ENCODE measurements around the gene CLTB. TPM values are rescaled to one million over a fixed set of nuclear protein-coding genes. Genes with fewer than 3 reads are reported as not detected.

The CLTB gene
- total and polyA plus RNA-seq, 2 of the 8 experiments (the other 6 are each of a cell fraction or from before 2014, with no cell fraction given): 25.9 to 34.9 TPM

- no peak overlapping the region for H3K9ac ChIP-seq (replicated peaks in 1 of 4; ENCODE audit: extremely low read depth in 1 of 4, low read depth in 3 of 4, low read length in 3 of 4)
- H4K20me1 ChIP-seq (replicated peaks in 1 of 2; ENCODE audit: control insufficient read depth in 1 of 2, insufficient read depth in 2 of 2, low read length in 2 of 2): no peaks in the 10 kb centered on the region
- no peak overlapping the region for H4K8ac ChIP-seq (ENCODE audit: extremely low read depth, insufficient read depth, low read length)
- peaks cover 2 to 6% (median 6%) of the 10 kb centered on the region in 4 experiments; a peak in 4 of 7 replicates for H3K4me1 ChIP-seq (replicated peaks in 1 of 4; ENCODE audit: control insufficient read depth in 3 of 4, insufficient read depth in 4 of 4, low read length in 3 of 4)
- no peak overlapping the region for H2BK120ac ChIP-seq (replicated peaks; ENCODE audit: low read depth, low read length)
- H3K79me1 ChIP-seq (ENCODE audit: low read depth, low read length): no peaks in the 10 kb centered on the region
- H3K4me2 ChIP-seq (ENCODE audit: insufficient read depth in 1 of 2, low read depth in 2 of 2, low read length in 2 of 2): no peak overlapping the region
- H3K23me2 ChIP-seq (ENCODE audit: low read depth, low read length): no peaks in the 10 kb centered on the region
- H3K9me3 ChIP-seq (ENCODE audit: insufficient read depth in 2 of 2, low read depth in 1 of 2, low read length in 1 of 2): 0 out of 4 replicates have a peak, but pooled peaks cover 0 to 2% of the 10 kb centered on the region in 2 experiments
- CTCF ChIA-PET (ENCODE audit: partially characterized antibody): interaction anchor here (0.6 to 1.5 kb wide), 4 partner anchors 9 to 154 kb away, joined by 3 to 6 read pairs (median 4); partner anchors contain the start of gene FAF2
- WGBS, 2 experiments (ENCODE audit: extremely low coverage in 1 of 2, insufficient coverage in 1 of 2, insufficient read length in 1 of 2, insufficient replicate concordance in 2 of 2, low coverage in 1 of 2, low lambda C conversion rate in 2 of 2, missing lambda C conversion rate in 1 of 2): 84% methylated on average over 11 of the region's 12 CpGs; no CpG with 5 or more reads in 1 of the 2 experiments
- H3K14ac ChIP-seq (ENCODE audit: insufficient read length): no peak overlapping the region
- no peak overlapping the region for H2BK20ac ChIP-seq (ENCODE audit: low read length)
- no peak overlapping the region for H3K56ac ChIP-seq (replicated peaks; ENCODE audit: insufficient read length, low read depth, low read length)
- H3K4me3 ChIP-seq (ENCODE audit: extremely low read depth in 1 of 4, insufficient read depth in 2 of 4, low read depth in 3 of 4, low read length in 4 of 4): no peak overlapping the region
- H2BK12ac ChIP-seq (ENCODE audit: low read depth, low read length): no peak overlapping the region
- H3K27ac ChIP-seq (ENCODE audit: low read depth, low read length): no peak overlapping the region
- H3K27me3 ChIP-seq (replicated peaks in 1 of 4; ENCODE audit: control insufficient read depth in 3 of 4, extremely low read depth in 1 of 4, insufficient read depth in 3 of 4, low read length in 3 of 4): no peaks in the 10 kb centered on the region
- TF ChIP-seq SIX5 (IDR thresholded peaks at IDR 0.05; ENCODE audit: low read depth, low read length) (no peak), NRF1 (IDR thresholded peaks at IDR 0.05; ENCODE audit: low read depth, low read length) (no peak), SIN3A (conservative IDR thresholded peaks at IDR 0.05 in 1 of 2, IDR thresholded peaks at IDR 0.05 in 1 of 2; ENCODE audit: low read depth in 1 of 2, low read length in 2 of 2) (no peak), POLR2A (IDR thresholded peaks at IDR 0.05; ENCODE audit: control extremely low read depth in 1 of 2, low read depth in 2 of 2, low read length in 2 of 2) (no peak), TAF1 (IDR thresholded peaks at IDR 0.05; ENCODE audit: low read depth, low read length) (no peak), NANOG (IDR thresholded peaks at IDR 0.05; ENCODE audit: insufficient read depth, low read depth, low read length, poor library complexity, severe bottlenecking) (no peak), BRCA1 (IDR thresholded peaks at IDR 0.05; ENCODE audit: low read depth, low read length) (no peak), ASH2L (IDR thresholded peaks at IDR 0.05; ENCODE audit: low read length) (no peak), MAX (IDR thresholded peaks at IDR 0.05) (no peak), JUN (IDR thresholded peaks at IDR 0.05; ENCODE audit: low read depth, low read length) (no peak), TAF7 (optimal IDR thresholded peaks at IDR 0.05; ENCODE audit: borderline replicate concordance, low read depth, low read length) (no peak), CHD1 (IDR thresholded peaks at IDR 0.05; ENCODE audit: low read depth, low read length) (no peak)
- no peak overlapping the region for H2BK5ac ChIP-seq (ENCODE audit: low read depth, low read length)
- no peak overlapping the region for H3K18ac ChIP-seq (ENCODE audit: extremely low read depth, low read length)
- DNase-seq (ENCODE audit: low read depth in 1 of 2, low spot score in 2 of 2) (no peak), FAIRE-seq (no peak)
- no peak overlapping the region for H4K91ac ChIP-seq (replicated peaks; ENCODE audit: insufficient read length, low read length)
- H3K36me3 ChIP-seq (ENCODE audit: control insufficient read depth in 2 of 4, insufficient read depth in 4 of 4, low read length in 3 of 4): no peaks in the 10 kb centered on the region
- H4K5ac ChIP-seq (ENCODE audit: insufficient read length, low read depth, low read length): no peak overlapping the region
- no peak overlapping the region for H3K23ac ChIP-seq (ENCODE audit: insufficient read length)
- no peak overlapping the region for H2AFZ ChIP-seq (ENCODE audit: low read length)
- POLR2A ChIA-PET (ENCODE audit: partially characterized antibody): interaction anchor here (3.3 kb wide), 1 partner anchor 9 kb away, joined by 17 read pairs; the partner anchor contains the start of gene FAF2
- H3K4ac ChIP-seq (replicated peaks; ENCODE audit: insufficient read length, low read depth, low read length): no peak overlapping the region
- no peaks in the 10 kb centered on the region for H3K79me2 ChIP-seq (ENCODE audit: control insufficient read depth in 1 of 2, insufficient read depth in 2 of 2, low read length in 2 of 2)
- H2AK5ac ChIP-seq (ENCODE audit: low read depth, low read length): no peak overlapping the region
- no peak overlapping the region for H2BK15ac ChIP-seq (ENCODE audit: low read length)
Measured at GRCh38 chr5:176438959-176439757, 22.8 kb upstream of the CLTB start.

All from H1 (cell line).